ENCODE results near the gene SH2D7. TPM values are rescaled to one million over a fixed set of nuclear protein-coding genes. Genes with fewer than 3 reads are reported as not detected.

The SH2D7 gene
- polyA plus RNA-seq, 1 of the 3 experiments (the other 2 are of a cell fraction): not detected

GRCh38 chr15:78061963-78062427 lies 30.4 kb upstream of the SH2D7 start:
- H2AFZ ChIP-seq (ENCODE audit: low read depth): no peak overlapping the region
- DNase-seq: no peak
- H3K27ac ChIP-seq (ENCODE audit: low read depth in 2 of 2, low read length in 1 of 2): peak overlapping the region; percentile 8 to 29; a peak in 1 of 4 replicates
- no peaks in the 10 kb centered on the region for H3K9me2 ChIP-seq
- H3K9ac ChIP-seq: no peak overlapping the region
- peaks cover 44 to 61% of the 10 kb centered on the region in 2 experiments for H3K4me1 ChIP-seq (ENCODE audit: control insufficient read depth in 1 of 2, insufficient read depth in 2 of 2, low read depth in 1 of 2, low read length in 1 of 2)
- H3K4me3 ChIP-seq (ENCODE audit: low read depth in 2 of 2, low read length in 1 of 2): no peak overlapping the region
- no peaks in the 10 kb centered on the region for H3K9me3 ChIP-seq
- H4K20me1 ChIP-seq (ENCODE audit: insufficient read depth): peaks cover 18% of the 10 kb centered on the region; the same call in 1 of the 2 replicates
- no peaks in the 10 kb centered on the region for H3K27me3 ChIP-seq (ENCODE audit: insufficient read depth)
- no peak for TF ChIP-seq TAF1 (IDR thresholded peaks at IDR 0.05; ENCODE audit: borderline replicate concordance, low read depth, low read length)
- no peak for TF ChIP-seq ZBTB33 (IDR thresholded peaks at IDR 0.05; ENCODE audit: borderline replicate concordance, low read depth)
- no peak for TF ChIP-seq USF2 (IDR thresholded peaks at IDR 0.05; ENCODE audit: borderline replicate concordance, low read depth, low read length)
- no peak for TF ChIP-seq TCF12 (IDR thresholded peaks at IDR 0.05)
- TF ChIP-seq FOXM1 (IDR thresholded peaks at IDR 0.05; ENCODE audit: low read depth): no peak
- TF ChIP-seq NRF1 (IDR thresholded peaks at IDR 0.05; ENCODE audit: low read depth, low read length): no peak
- no peak for TF ChIP-seq FOXJ3 (CRISPR knock-in tag; IDR thresholded peaks at IDR 0.05)
- TF ChIP-seq YY1 (IDR thresholded peaks at IDR 0.05; ENCODE audit: low read depth): no peak
- H3K79me2 ChIP-seq (ENCODE audit: insufficient read depth): peaks cover 95% of the 10 kb centered on the region
- WGBS (ENCODE audit: low lambda C conversion rate): 57% methylated on average over 6 of the region's 6 CpGs
- H3F3A ChIP-seq (replicated peaks; ENCODE audit: insufficient read depth): peaks cover 19% of the 10 kb centered on the region
- ChIA-PET CTCF (interaction anchor here (1.3 to 1.4 kb wide), 2 partner anchors 17 to 46 kb away, joined by 3 to 4 read pairs; no protein-coding TSS in a partner anchor), POLR2A (no interaction called here)
- H3K4me2 ChIP-seq: peak overlapping the region; percentile 33; the same call in 1 of the 2 replicates
- no peaks in the 10 kb centered on the region for H3K36me3 ChIP-seq (replicated peaks in 1 of 2; ENCODE audit: control insufficient read depth in 1 of 2, insufficient read depth in 2 of 2, low read length in 1 of 2)

GRCh38 chr15:78063217-78063616 lies 29.1 kb upstream of the SH2D7 start:
- POLR2A ChIA-PET: no interaction called here
- no peak overlapping the region for H2AFZ ChIP-seq (ENCODE audit: low read depth)
- CTCF ChIA-PET: interaction anchor here (1.4 kb wide), 1 partner anchor 45 kb away, joined by 4 read pairs; no protein-coding TSS in a partner anchor
- peak overlapping the region in 1 of 2 experiments; percentile 99; a peak in 2 of 4 replicates for H3K27ac ChIP-seq (ENCODE audit: low read depth in 2 of 2, low read length in 1 of 2)
- no peak overlapping the region for H3K9ac ChIP-seq
- H3F3A ChIP-seq (replicated peaks; ENCODE audit: insufficient read depth): peaks cover 21% of the 10 kb centered on the region
- no peak for DNase-seq
- H3K36me3 ChIP-seq (replicated peaks in 1 of 2; ENCODE audit: control insufficient read depth in 1 of 2, insufficient read depth in 2 of 2, low read length in 1 of 2): no peaks in the 10 kb centered on the region
- peaks cover 27% of the 10 kb centered on the region; the same call in 1 of the 2 replicates for H4K20me1 ChIP-seq (ENCODE audit: insufficient read depth)
- H3K79me2 ChIP-seq (ENCODE audit: insufficient read depth): peaks cover 93% of the 10 kb centered on the region
- no peaks in the 10 kb centered on the region for H3K9me3 ChIP-seq
- no peaks in the 10 kb centered on the region for H3K27me3 ChIP-seq (ENCODE audit: insufficient read depth)
- H3K4me1 ChIP-seq (ENCODE audit: control insufficient read depth in 1 of 2, insufficient read depth in 2 of 2, low read depth in 1 of 2, low read length in 1 of 2): peaks cover 52 to 63% of the 10 kb centered on the region in 2 experiments
- H3K9me2 ChIP-seq: no peaks in the 10 kb centered on the region
- H3K4me2 ChIP-seq: no peak overlapping the region
- no peak overlapping the region for H3K4me3 ChIP-seq (ENCODE audit: low read depth in 2 of 2, low read length in 1 of 2)
- TF ChIP-seq TCF12 (IDR thresholded peaks at IDR 0.05) (no peak), MAX (IDR thresholded peaks at IDR 0.05; ENCODE audit: low read depth) (no peak), GATA2 (CRISPR knock-in tag; IDR thresholded peaks at IDR 0.05) (no peak), CTCF (IDR thresholded peaks at IDR 0.05) (no peak), TEAD4 (IDR thresholded peaks at IDR 0.05; ENCODE audit: borderline replicate concordance, insufficient read depth) (no peak), CHD2 (IDR thresholded peaks at IDR 0.05; ENCODE audit: low read length, partially characterized antibody) (no peak), REST (IDR thresholded peaks at IDR 0.05; ENCODE audit: low read depth, low read length) (no peak), POLR2AphosphoS5 (IDR thresholded peaks at IDR 0.05; ENCODE audit: low read depth, low read length) (no peak), USF1 (IDR thresholded peaks at IDR 0.05; ENCODE audit: borderline replicate concordance, low read depth) (no peak), GABPA (IDR thresholded peaks at IDR 0.05; ENCODE audit: low read depth) (no peak), FOXM1 (IDR thresholded peaks at IDR 0.05; ENCODE audit: low read depth) (no peak)

Measured in SK-N-SH (cell line).